ENCODE measurements around the gene TMOD3.

Gene TMOD3

GRCh38 chr15:51874751-51875644 is 45.5 kb downstream of the TMOD3 start:
- TF ChIP-seq CTCF (conservative IDR thresholded peaks at IDR 0.05; ENCODE audit: low read depth, low read length), result no peak
- Histone ChIP-seq H2AFZ (ENCODE audit: low read depth) (no peak overlapping the region), H3K27ac (no peak overlapping the region), H3K27me3 (ENCODE audit: insufficient read depth, low read depth) (no peaks in the 10 kb centered on the region), H3K79me2 (ENCODE audit: insufficient read depth, low read depth) (no peaks in the 10 kb centered on the region), H3K9ac (no peak overlapping the region), H3K4me2 (no peak overlapping the region), H3K36me3 (ENCODE audit: insufficient read depth) (no peaks in the 10 kb centered on the region), H3K4me1 (ENCODE audit: low read depth, poor library complexity, severe bottlenecking) (no peaks in the 10 kb centered on the region), H3K4me3 (IDR thresholded peaks at IDR 0.05; ENCODE audit: insufficient read depth, low read depth, low read length) (no peak overlapping the region), H4K20me1 (ENCODE audit: insufficient read depth) (no peaks in the 10 kb centered on the region)

DNA sequence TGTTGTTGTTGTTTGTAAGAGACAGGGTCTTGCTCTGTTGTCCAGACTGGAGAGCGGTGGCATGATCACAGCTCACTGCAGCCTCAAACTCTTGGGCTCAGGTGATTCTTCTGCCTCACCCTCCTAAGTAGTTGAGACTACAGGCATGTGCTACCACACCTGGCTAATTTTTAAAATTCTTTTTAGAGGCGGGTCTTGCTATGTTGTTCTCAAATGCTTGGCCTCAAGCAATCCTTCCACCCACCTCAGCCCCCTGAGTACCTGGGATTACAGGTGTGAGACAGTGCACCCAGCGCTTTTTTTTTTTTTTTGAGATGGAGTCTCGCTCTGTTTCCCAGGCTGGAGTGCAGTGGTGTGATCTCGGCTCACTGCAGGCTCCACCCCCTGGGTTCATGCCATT is 46.7 kb downstream of the TMOD3 start:
- H3K4me2 ChIP-seq, result no peak overlapping the region
- no peak overlapping the region for H3K4me3 ChIP-seq (IDR thresholded peaks at IDR 0.05; ENCODE audit: insufficient read depth, low read depth, low read length)
- H3K36me3 ChIP-seq (ENCODE audit: insufficient read depth), result no peaks in the 10 kb centered on the region
- no peak for TF ChIP-seq CTCF (conservative IDR thresholded peaks at IDR 0.05; ENCODE audit: low read depth, low read length)
- no peaks in the 10 kb centered on the region for H4K20me1 ChIP-seq (ENCODE audit: insufficient read depth)
- no peaks in the 10 kb centered on the region for H3K27me3 ChIP-seq (ENCODE audit: insufficient read depth, low read depth)
- no peak overlapping the region for H3K9ac ChIP-seq
- no peak overlapping the region for H3K27ac ChIP-seq
- no peaks in the 10 kb centered on the region for H3K4me1 ChIP-seq (ENCODE audit: low read depth, poor library complexity, severe bottlenecking)
- no peaks in the 10 kb centered on the region; the same call in 1 of the 2 replicates for H3K79me2 ChIP-seq (ENCODE audit: insufficient read depth, low read depth)
- no peak overlapping the region for H2AFZ ChIP-seq (ENCODE audit: low read depth)

GRCh38 chr15:51878446-51879386 is 49.3 kb downstream of the TMOD3 start:
- Histone ChIP-seq H3K4me3 (IDR thresholded peaks at IDR 0.05; ENCODE audit: insufficient read depth, low read depth, low read length) (no peak overlapping the region), H4K20me1 (ENCODE audit: insufficient read depth) (no peaks in the 10 kb centered on the region), H2AFZ (ENCODE audit: low read depth) (no peak overlapping the region), H3K9ac (no peak overlapping the region), H3K79me2 (ENCODE audit: insufficient read depth, low read depth) (no peaks in the 10 kb centered on the region; the same call in 1 of the 2 replicates), H3K27ac (no peak overlapping the region), H3K4me2 (no peak overlapping the region), H3K27me3 (ENCODE audit: insufficient read depth, low read depth) (no peaks in the 10 kb centered on the region), H3K36me3 (ENCODE audit: insufficient read depth) (no peaks in the 10 kb centered on the region), H3K4me1 (ENCODE audit: low read depth, poor library complexity, severe bottlenecking) (no peaks in the 10 kb centered on the region)
- no peak for TF ChIP-seq CTCF (conservative IDR thresholded peaks at IDR 0.05; ENCODE audit: low read depth, low read length)

GRCh38 chr15:51879555-51879954 is 50.1 kb downstream of the TMOD3 start:
- no peak overlapping the region for H3K27ac ChIP-seq
- H3K36me3 ChIP-seq (ENCODE audit: insufficient read depth), result no peaks in the 10 kb centered on the region
- H3K79me2 ChIP-seq (ENCODE audit: insufficient read depth, low read depth), result no peaks in the 10 kb centered on the region; the same call in 1 of the 2 replicates
- no peak for TF ChIP-seq CTCF (conservative IDR thresholded peaks at IDR 0.05; ENCODE audit: low read depth, low read length)
- no peaks in the 10 kb centered on the region for H4K20me1 ChIP-seq (ENCODE audit: insufficient read depth)
- no peaks in the 10 kb centered on the region for H3K4me1 ChIP-seq (ENCODE audit: low read depth, poor library complexity, severe bottlenecking)
- H3K9ac ChIP-seq, result no peak overlapping the region
- H3K4me2 ChIP-seq, result no peak overlapping the region
- no peak overlapping the region for H3K4me3 ChIP-seq (IDR thresholded peaks at IDR 0.05; ENCODE audit: insufficient read depth, low read depth, low read length)
- no peak overlapping the region for H2AFZ ChIP-seq (ENCODE audit: low read depth)
- no peaks in the 10 kb centered on the region for H3K27me3 ChIP-seq (ENCODE audit: insufficient read depth, low read depth)

All from KMS-11 (cell line).